Measurements from ENCODE around the gene PIEZO1. TPM values are rescaled to one million over a fixed set of nuclear protein-coding genes. Genes with fewer than 3 reads are reported as not detected.

The PIEZO1 gene
- total RNA-seq, 6 experiments from 2014 or later: 48.9 to 91.9 (median 64.4) TPM

DNA sequence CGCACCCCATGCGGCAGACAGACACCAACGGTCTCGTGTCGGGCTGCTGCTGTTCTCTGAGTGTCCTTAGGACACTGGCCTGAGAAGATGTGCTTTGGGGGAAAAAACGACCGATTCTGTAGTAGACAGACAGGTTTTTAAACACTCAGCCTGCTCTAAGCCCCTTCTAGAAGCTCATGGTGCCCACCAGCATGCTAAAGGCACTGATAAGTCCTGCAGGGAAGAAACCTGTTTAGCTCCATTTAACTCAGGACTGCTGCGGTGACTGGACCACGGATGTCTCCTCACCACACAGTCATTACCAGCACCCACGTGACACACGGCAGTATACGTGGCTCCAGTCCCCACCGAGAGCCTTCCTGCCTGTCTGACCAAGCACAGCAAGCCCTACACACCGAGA, 45.8 kb upstream of the PIEZO1 start:
- intact Hi-C loops (cut with DNase I): no loop called here
- H3K27ac ChIP-seq: no peak overlapping the region
- ATAC-seq: no peak
- peaks cover 0 to 3% (median 0%) of the 10 kb centered on the region in 4 donors for H3K36me3 ChIP-seq
- DNase-seq: no peak
- no peaks in the 10 kb centered on the region for H3K27me3 ChIP-seq
- H3K9me3 ChIP-seq: no peaks in the 10 kb centered on the region
- H3K4me3 ChIP-seq: no peak overlapping the region
- TF ChIP-seq POLR2A (IDR thresholded peaks at IDR 0.05): no peak
- no peak for TF ChIP-seq CTCF (IDR thresholded peaks at IDR 0.05)
- H3K4me1 ChIP-seq: no peaks in the 10 kb centered on the region
- WGBS (ENCODE audit: insufficient coverage, low coverage, low lambda C conversion rate, missing lambda C conversion rate): 78% methylated on average over 8 of the region's 14 CpGs

DNA sequence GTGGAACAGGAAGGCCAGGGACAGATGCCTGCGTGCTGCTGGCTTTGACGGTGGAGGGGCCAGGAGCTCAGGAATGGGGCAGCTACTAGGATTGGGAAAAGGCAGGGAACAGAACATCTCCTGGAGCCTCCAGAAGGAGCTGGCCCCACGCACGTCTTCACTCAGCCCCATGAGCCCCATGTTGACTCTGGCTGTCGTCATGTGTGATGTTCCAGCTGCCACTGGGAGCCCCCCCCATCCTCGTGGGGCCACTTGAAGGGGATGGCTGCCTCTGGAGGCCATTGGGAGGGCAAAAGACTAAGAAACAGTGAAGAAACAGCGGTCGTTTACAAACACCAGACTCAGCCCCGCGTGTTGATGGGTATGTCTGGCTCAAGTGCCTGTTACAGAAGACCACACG, 45.2 kb upstream of the PIEZO1 start:
- WGBS (ENCODE audit: insufficient coverage, low coverage, low lambda C conversion rate, missing lambda C conversion rate): 83% methylated on average over 7 of the region's 11 CpGs
- intact Hi-C loops (cut with DNase I): no loop called here
- Histone ChIP-seq H3K27ac (no peak overlapping the region), H3K36me3 (peaks cover 0 to 3% (median 0%) of the 10 kb centered on the region in 4 donors), H3K4me1 (no peaks in the 10 kb centered on the region), H3K4me3 (no peak overlapping the region), H3K27me3 (no peaks in the 10 kb centered on the region), H3K9me3 (no peaks in the 10 kb centered on the region)
- ATAC-seq: no peak
- DNase-seq: no peak
- TF ChIP-seq CTCF (IDR thresholded peaks at IDR 0.05) (no peak), POLR2A (IDR thresholded peaks at IDR 0.05) (no peak)

GRCh38 chr16:88828711-88829110, 43.7 kb upstream of the PIEZO1 start:
- Histone ChIP-seq H3K36me3 (peaks cover 0 to 3% (median 0%) of the 10 kb centered on the region in 4 donors), H3K27ac (no peak overlapping the region), H3K27me3 (no peaks in the 10 kb centered on the region), H3K4me3 (no peak overlapping the region), H3K9me3 (no peaks in the 10 kb centered on the region), H3K4me1 (no peaks in the 10 kb centered on the region)
- ATAC-seq (no peak), DNase-seq (no peak)
- TF ChIP-seq CTCF (IDR thresholded peaks at IDR 0.05): no peak
- no peak for TF ChIP-seq POLR2A (IDR thresholded peaks at IDR 0.05)
- WGBS (ENCODE audit: insufficient coverage, low coverage, low lambda C conversion rate, missing lambda C conversion rate): 82% methylated on average over 8 of the region's 24 CpGs
- intact Hi-C loops (cut with DNase I): no loop called here

- no peak overlapping the region for H3K4me3 ChIP-seq
- no peaks in the 10 kb centered on the region for H3K27me3 ChIP-seq
- 92% methylated on average over 4 of the region's 21 CpGs for WGBS (ENCODE audit: insufficient coverage, low coverage, low lambda C conversion rate, missing lambda C conversion rate)
- intact Hi-C loops (cut with DNase I): no loop called here
- ATAC-seq: no peak
- no peak for DNase-seq
- TF ChIP-seq CTCF (IDR thresholded peaks at IDR 0.05) (no peak), POLR2A (IDR thresholded peaks at IDR 0.05) (no peak)
- peaks cover 0 to 3% (median 0%) of the 10 kb centered on the region in 4 donors for H3K36me3 ChIP-seq
- H3K4me1 ChIP-seq: no peaks in the 10 kb centered on the region
- H3K27ac ChIP-seq: no peak overlapping the region
- H3K9me3 ChIP-seq: no peaks in the 10 kb centered on the region
These were observed 42.7 kb upstream of the PIEZO1 start for GRCh38 chr16:88827727-88828126.

Data from right lobe of liver (tissue), 6 donors.